HepG2 (cell line): ENCODE results near the gene SYDE2. TPM values are rescaled to one million over a fixed set of nuclear protein-coding genes. Genes with fewer than 3 reads are reported as not detected.
A peak's percentile ranks its signal among the peaks of the same experiment; 100 is the strongest.

Experiments used
- ATAC-seq: fragments of 200-7000 bp; cut with Tn5 transposase; 3 replicates; pipeline ENCODE4 v1.9.1; 2020; ENCODE audit warnings: mild to moderate bottlenecking, moderate library complexity
- BruUV-seq: library from RNA; stranded (reverse); fragments of 400-500 nt; replicated peaks from 2 replicates; lab custom pipeline; 2021; lab: Mats Ljungman, UMichigan
- CTCF ChIA-PET: fragments of 300-600 bp; formaldehyde crosslinking; extraction: SDS; loops from one replicate; lab custom pipeline; 2021; ENCODE audit warnings: low total read pairs, inconsistent platforms, low intra/inter-chr PET ratio; lab: Yijun Ruan, JAX
- POLR2A ChIA-PET: fragments of 350-600 bp; sonication (Branson Sonifier 250); formaldehyde crosslinking; loops from one replicate; lab custom pipeline; 2020; ENCODE audit warnings: antibody characterized with exemption, inconsistent platforms; lab: Yijun Ruan, JAX
- DNase-seq: peaks from one replicate; pipeline ENCODE4 v3.0.0-alpha.2; 2015; ENCODE audit warnings: low spot score
- FAIRE-seq: peaks from 3 replicates; lab custom pipeline; 2011; peaks lifted over from hg19 to GRCh38; lab: Jason Lieb, UNC
- H2AFZ ChIP-seq: one replicate; pipeline ENCODE4 v1.6.1; 2011; ENCODE audit warnings: low read length, inconsistent platforms
- H3K27ac ChIP-seq: fragments of 300-600 bp; 3 replicates; pipeline ENCODE4 v1.8.0; 2011; ENCODE audit warnings: mixed run types, mild to moderate bottlenecking, mixed read lengths, low read length, inconsistent platforms; ENCODE audit not compliant: insufficient read depth; ENCODE audit errors: extremely low read length
- H3K27me3 ChIP-seq, 2 experiments: fragments of 200-600 bp in 1 of 2; 2 replicates in 1 of 2; 3 replicates in 1 of 2; pipeline versions ENCODE4 v1.6.0 to v1.8.0; 2011; ENCODE audit warnings: low read length in 2 of 2, mild to moderate bottlenecking in 2 of 2, moderate library complexity in 2 of 2, inconsistent platforms in 1 of 2; ENCODE audit not compliant: insufficient read depth in 2 of 2, control insufficient read depth in 1 of 2
- H3K36me3 ChIP-seq, 2 experiments: fragments of 200-600 bp in 1 of 2; replicated peaks in 1 of 2; 2 replicates in 1 of 2; 3 replicates in 1 of 2; pipeline versions ENCODE4 v1.5.1 to v1.8.0; 2011; ENCODE audit warnings: low read length in 2 of 2, inconsistent platforms in 1 of 2; ENCODE audit not compliant: insufficient read depth in 2 of 2, control insufficient read depth in 1 of 2
- H3K4me1 ChIP-seq: 2 replicates; pipeline ENCODE4 v1.5.1; 2012; ENCODE audit warnings: low read length, inconsistent platforms; ENCODE audit not compliant: insufficient read depth
- H3K4me2 ChIP-seq: 2 replicates; pipeline ENCODE4 v1.6.0; 2011; ENCODE audit warnings: low read depth, low read length, inconsistent platforms
- H3K4me3 ChIP-seq, 3 experiments: fragments of 200-600 bp in 1 of 3; sonication (generic), shearing (Covaris generic) in 1 of 3; replicated peaks in 1 of 3; 2 replicates each; pipeline ENCODE4 v1.5.1; 2011 to 2016; ENCODE audit warnings: low read length in 3 of 3, inconsistent platforms in 2 of 3, low read depth in 2 of 3, mild to moderate bottlenecking in 2 of 3, control low read depth in 1 of 3, mixed read lengths in 1 of 3; ENCODE audit not compliant: insufficient read depth in 1 of 3
- H3K79me2 ChIP-seq: one replicate; pipeline ENCODE4 v1.6.1; 2011; ENCODE audit warnings: low read length, inconsistent platforms; ENCODE audit not compliant: insufficient read depth
- H3K9ac ChIP-seq: 2 replicates; pipeline ENCODE4 v1.6.0; 2011; ENCODE audit warnings: mild to moderate bottlenecking, low read depth, low read length, inconsistent platforms; ENCODE audit not compliant: insufficient read depth
- H3K9me3 ChIP-seq: 2 replicates; pipeline ENCODE4 v1.5.1; 2012; ENCODE audit warnings: mild to moderate bottlenecking, low read length
- H4K20me1 ChIP-seq: 2 replicates; pipeline ENCODE4 v1.6.0; 2011; ENCODE audit warnings: inconsistent platforms, mild to moderate bottlenecking, low read length, moderate library complexity; ENCODE audit not compliant: insufficient read depth
- DPF2 ChIP-seq: sonication (generic); formaldehyde crosslinking; IDR thresholded peaks from 2 replicates; pipeline ENCODE4 v1.4.0; 2020; ENCODE audit warnings: mild to moderate bottlenecking, low read depth, missing genetic modification reagents, borderline replicate concordance
- KDM3A ChIP-seq: IDR thresholded peaks from 2 replicates; pipeline ENCODE4 v1.6.1; 2018; ENCODE audit warnings: low read depth, missing compliant biosample characterization
- ZNF124 ChIP-seq: sonication (generic); formaldehyde crosslinking; IDR thresholded peaks from 2 replicates; pipeline ENCODE4 v1.4.0; 2020; ENCODE audit warnings: missing genetic modification reagents
- ZNF616 ChIP-seq: sonication (generic); formaldehyde crosslinking; IDR thresholded peaks from 2 replicates; pipeline ENCODE4 v1.5.0; 2020; ENCODE audit warnings: low read depth, mild to moderate bottlenecking, missing genetic modification reagents
- ZNF670 ChIP-seq: sonication (generic); formaldehyde crosslinking; IDR thresholded peaks from 2 replicates; pipeline ENCODE4 v1.8.0; 2022; ENCODE audit warnings: mild to moderate bottlenecking, missing genetic modification reagents, borderline replicate concordance
- WGBS: methylation state at CpG from one replicate; pipeline ENCODE4 v1.1.6; 2017; ENCODE audit warnings: low lambda C conversion rate; 5-methylcytosine and 5-hydroxymethylcytosine counted together
- in situ Hi-C: cut with HindIII; loops from 2 replicates; pipeline ENCODE4 v1.10.0; 2017; ENCODE audit warnings: low pct_unique_long_range_greater_than_20kb; ENCODE audit not compliant: extremely low pct_ligation_motif_present
- intact Hi-C: fragments of 100-400 bp; cut with micrococcal nuclease; formaldehyde crosslinking; loops from one replicate; pipeline ENCODE4 v1.10.0; 2022; ENCODE audit not compliant: unreplicated experiment
- polyA plus RNA-seq, 8 experiments: library from polyadenylated mRNA; depleted of rRNA in 3 of 8; stranded (reverse) in 7 of 8; unstranded in 1 of 8; fragments of >200 nt; fragmentation: Illumina TruSeq in 4 of 8; extraction: Trizol in 4 of 8; gene quantifications; 2 replicates each; pipeline versions ENCODE4 v1.2.1 to v1.2.3, GENCODE V29; 2011 to 2016; ENCODE audit warnings: low read depth in 4 of 8, missing spikeins in 1 of 8, mixed read lengths in 1 of 8; ENCODE audit not compliant: insufficient read depth in 1 of 8
- total RNA-seq, 5 experiments: library from RNA; depleted of rRNA; stranded (reverse); fragments of >200 nt; fragmentation: Illumina TruSeq; extraction: Trizol; gene quantifications; 2 replicates each; pipeline ENCODE4 v1.2.3, GENCODE V29; 2016; ENCODE audit warnings: low read depth in 1 of 5
- TF ChIP-seq, protein P1 (sequence below): sonication (generic); formaldehyde crosslinking; IDR thresholded peaks from 2 replicates; pipeline ENCODE4 v1.5.0; 2020; ENCODE audit warnings: mild to moderate bottlenecking, missing genetic modification reagents, moderate library complexity
- TF ChIP-seq, protein P2 (sequence below): fragments of 450-650 bp; IDR thresholded peaks from 2 replicates; pipeline ENCODE4 v1.6.1; 2017; ENCODE audit warnings: mild to moderate bottlenecking

The SYDE2 gene
- total and polyA plus RNA-seq, 2 of the 13 experiments (the other 11 are each of a cell fraction or from before 2014, with no cell fraction given) = 1.8 to 5.3 TPM

DNA sequence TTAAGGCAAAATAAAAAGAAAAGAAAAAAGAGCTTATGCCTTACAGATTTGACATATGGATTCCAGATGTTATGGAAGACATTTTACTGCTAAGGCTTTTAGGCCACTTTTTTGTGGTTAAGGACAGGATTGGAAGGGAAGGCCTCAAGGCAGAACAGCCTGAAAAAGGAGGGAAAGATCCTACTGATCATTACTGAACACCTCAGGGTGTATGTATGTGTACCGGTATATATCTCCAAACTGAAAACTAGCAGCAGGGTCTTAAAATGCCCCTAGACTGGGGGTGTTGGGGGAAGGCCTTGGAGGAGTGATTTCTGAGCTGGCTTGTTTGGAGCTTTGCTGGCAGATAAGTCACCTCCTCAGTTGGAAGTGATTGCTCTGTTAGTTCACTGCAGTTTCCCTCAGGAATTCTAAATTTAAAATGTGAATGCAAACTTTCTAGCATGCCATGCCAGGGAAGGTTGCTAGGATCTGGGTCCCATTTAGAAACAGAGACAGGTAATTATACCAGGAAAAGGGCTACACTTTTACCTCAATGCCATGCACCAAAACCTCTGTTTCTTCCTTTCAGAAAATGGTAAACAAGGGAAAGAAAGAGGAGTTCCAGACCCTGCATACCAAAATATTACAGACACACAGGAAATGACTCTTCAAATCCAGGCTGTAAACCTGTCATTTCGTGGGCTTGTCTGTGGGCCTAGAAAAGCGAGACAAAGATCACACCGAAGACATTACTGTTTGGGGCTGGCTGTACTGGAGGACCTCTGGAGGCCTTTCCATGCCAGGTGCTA lies 43.6 kb upstream of the SYDE2 start:
- Histone ChIP-seq H3K4me3 (no peak overlapping the region), H3K36me3 (no peaks in the 10 kb centered on the region), H3K9me3 (no peaks in the 10 kb centered on the region), H3K27ac (no peak overlapping the region), H3K4me2 (no peak overlapping the region), H3K9ac (no peak overlapping the region), H4K20me1 (no peaks in the 10 kb centered on the region), H3K27me3 (no peaks in the 10 kb centered on the region), H2AFZ (peak overlapping the region; percentile 22), H3K4me1 (0 out of 2 replicates have a peak, but pooled peaks cover 7% of the 10 kb centered on the region), H3K79me2 (no peaks in the 10 kb centered on the region)
- no TSS peak for BruUV-seq
- no peak for FAIRE-seq
- no peak for DNase-seq
- in situ Hi-C loops = no loop called here
- intact Hi-C loops = no loop called here
- ChIA-PET POLR2A (no interaction called here), CTCF (no interaction called here)
- WGBS = 36% methylated on average over 4 of the region's 4 CpGs
- TF ChIP-seq DPF2 (CRISPR knock-in tag) (no peak), ZNF670 (CRISPR knock-in tag) (no peak), ZNF124 (no peak), KDM3A (no peak), ZNF616 (CRISPR knock-in tag) (no peak)
- TF ChIP-seq, protein P1, sequence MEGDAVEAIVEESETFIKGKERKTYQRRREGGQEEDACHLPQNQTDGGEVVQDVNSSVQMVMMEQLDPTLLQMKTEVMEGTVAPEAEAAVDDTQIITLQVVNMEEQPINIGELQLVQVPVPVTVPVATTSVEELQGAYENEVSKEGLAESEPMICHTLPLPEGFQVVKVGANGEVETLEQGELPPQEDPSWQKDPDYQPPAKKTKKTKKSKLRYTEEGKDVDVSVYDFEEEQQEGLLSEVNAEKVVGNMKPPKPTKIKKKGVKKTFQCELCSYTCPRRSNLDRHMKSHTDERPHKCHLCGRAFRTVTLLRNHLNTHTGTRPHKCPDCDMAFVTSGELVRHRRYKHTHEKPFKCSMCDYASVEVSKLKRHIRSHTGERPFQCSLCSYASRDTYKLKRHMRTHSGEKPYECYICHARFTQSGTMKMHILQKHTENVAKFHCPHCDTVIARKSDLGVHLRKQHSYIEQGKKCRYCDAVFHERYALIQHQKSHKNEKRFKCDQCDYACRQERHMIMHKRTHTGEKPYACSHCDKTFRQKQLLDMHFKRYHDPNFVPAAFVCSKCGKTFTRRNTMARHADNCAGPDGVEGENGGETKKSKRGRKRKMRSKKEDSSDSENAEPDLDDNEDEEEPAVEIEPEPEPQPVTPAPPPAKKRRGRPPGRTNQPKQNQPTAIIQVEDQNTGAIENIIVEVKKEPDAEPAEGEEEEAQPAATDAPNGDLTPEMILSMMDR (CRISPR knock-in tag) = no peak
- TF ChIP-seq, protein P2, sequence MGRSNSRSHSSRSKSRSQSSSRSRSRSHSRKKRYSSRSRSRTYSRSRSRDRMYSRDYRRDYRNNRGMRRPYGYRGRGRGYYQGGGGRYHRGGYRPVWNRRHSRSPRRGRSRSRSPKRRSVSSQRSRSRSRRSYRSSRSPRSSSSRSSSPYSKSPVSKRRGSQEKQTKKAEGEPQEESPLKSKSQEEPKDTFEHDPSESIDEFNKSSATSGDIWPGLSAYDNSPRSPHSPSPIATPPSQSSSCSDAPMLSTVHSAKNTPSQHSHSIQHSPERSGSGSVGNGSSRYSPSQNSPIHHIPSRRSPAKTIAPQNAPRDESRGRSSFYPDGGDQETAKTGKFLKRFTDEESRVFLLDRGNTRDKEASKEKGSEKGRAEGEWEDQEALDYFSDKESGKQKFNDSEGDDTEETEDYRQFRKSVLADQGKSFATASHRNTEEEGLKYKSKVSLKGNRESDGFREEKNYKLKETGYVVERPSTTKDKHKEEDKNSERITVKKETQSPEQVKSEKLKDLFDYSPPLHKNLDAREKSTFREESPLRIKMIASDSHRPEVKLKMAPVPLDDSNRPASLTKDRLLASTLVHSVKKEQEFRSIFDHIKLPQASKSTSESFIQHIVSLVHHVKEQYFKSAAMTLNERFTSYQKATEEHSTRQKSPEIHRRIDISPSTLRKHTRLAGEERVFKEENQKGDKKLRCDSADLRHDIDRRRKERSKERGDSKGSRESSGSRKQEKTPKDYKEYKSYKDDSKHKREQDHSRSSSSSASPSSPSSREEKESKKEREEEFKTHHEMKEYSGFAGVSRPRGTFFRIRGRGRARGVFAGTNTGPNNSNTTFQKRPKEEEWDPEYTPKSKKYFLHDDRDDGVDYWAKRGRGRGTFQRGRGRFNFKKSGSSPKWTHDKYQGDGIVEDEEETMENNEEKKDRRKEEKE = no peak
- no peak for ATAC-seq
